IMR-90 (cell line): ENCODE measurements around the gene DCANP1. TPM values are rescaled to one million over a fixed set of nuclear protein-coding genes. Genes with fewer than 3 reads are reported as not detected.

Source experiments
- ATAC-seq: fragments of 200-7000 bp; cut with Tn5 transposase; 2 replicates; pipeline ENCODE4 v1.9.1; 2020; ENCODE audit warnings: low read depth, mild to moderate bottlenecking, moderate library complexity
- BruUV-seq: library from RNA; stranded (reverse); fragments of 400-500 nt; replicated peaks from 2 replicates; lab custom pipeline; 2021; lab: Mats Ljungman, UMichigan
- CTCF ChIA-PET: fragments of 300-600 bp; formaldehyde crosslinking; extraction: SDS; loops from one replicate; lab custom pipeline; 2021; ENCODE audit warnings: antibody characterized with exemption; lab: Yijun Ruan, JAX
- POLR2A ChIA-PET: fragments of 300-600 bp; sonication (Branson Sonifier 250); formaldehyde crosslinking; loops from one replicate; lab custom pipeline; 2022; ENCODE audit warnings: antibody characterized with exemption; ENCODE audit not compliant: unreplicated experiment; lab: Charles Lee
- DNase-seq: peaks from one replicate; pipeline ENCODE4 v3.0.0; 2013
- H2AFZ ChIP-seq: replicated peaks from 2 replicates; pipeline ENCODE3; 2013; ENCODE audit warnings: low read length, mild to moderate bottlenecking; ENCODE audit not compliant: poor library complexity
- H2AK5ac ChIP-seq: 2 replicates; pipeline ENCODE4 v1.6.1; 2013; ENCODE audit warnings: low read depth, low read length, inconsistent platforms
- H2AK9ac ChIP-seq: replicated peaks from 2 replicates; pipeline ENCODE3; 2013; ENCODE audit warnings: mild to moderate bottlenecking, low read depth, low read length, moderate library complexity; ENCODE audit not compliant: poor library complexity
- H2BK120ac ChIP-seq: 2 replicates; pipeline ENCODE4 v1.6.1; 2013; ENCODE audit warnings: low read depth, low read length, inconsistent platforms
- H2BK15ac ChIP-seq: 3 replicates; pipeline ENCODE4 v1.6.1; 2013; ENCODE audit warnings: low read depth, low read length, inconsistent platforms
- H2BK20ac ChIP-seq: 2 replicates; pipeline ENCODE4 v1.6.1; 2013; ENCODE audit warnings: low read depth, mild to moderate bottlenecking, inconsistent platforms, low read length, moderate library complexity
- H2BK5ac ChIP-seq: 2 replicates; pipeline ENCODE4 v1.6.1; 2013; ENCODE audit warnings: mild to moderate bottlenecking, low read depth, low read length, inconsistent platforms; ENCODE audit not compliant: poor library complexity, severe bottlenecking
- H3K14ac ChIP-seq: replicated peaks from 2 replicates; pipeline ENCODE4 v1.6.1; 2013; ENCODE audit warnings: low read depth, low read length, inconsistent platforms
- H3K18ac ChIP-seq: 2 replicates; pipeline ENCODE4 v1.6.1; 2013; ENCODE audit warnings: low read depth, low read length, control low read depth
- H3K23ac ChIP-seq: 2 replicates; pipeline ENCODE4 v1.6.1; 2013; ENCODE audit warnings: low read depth, low read length, inconsistent platforms
- H3K27ac ChIP-seq: 2 replicates; pipeline ENCODE4 v1.5.1; 2013; ENCODE audit warnings: mild to moderate bottlenecking, control low read depth, low read length; ENCODE audit not compliant: insufficient read depth
- H3K27me3 ChIP-seq: 2 replicates; pipeline ENCODE4 v1.6.1; 2013; ENCODE audit warnings: low read length; ENCODE audit not compliant: control insufficient read depth, insufficient read depth
- H3K36me3 ChIP-seq: 2 replicates; pipeline ENCODE4 v1.6.1; 2013; ENCODE audit warnings: low read length, mixed read lengths; ENCODE audit not compliant: control insufficient read depth, insufficient read depth
- H3K4ac ChIP-seq: 2 replicates; pipeline ENCODE4 v1.6.1; 2013; ENCODE audit warnings: low read depth, low read length, inconsistent platforms
- H3K4me1 ChIP-seq: 2 replicates; pipeline ENCODE4 v1.6.1; 2013; ENCODE audit warnings: low read length, mixed read lengths; ENCODE audit not compliant: control insufficient read depth, insufficient read depth
- H3K4me2 ChIP-seq: 2 replicates; pipeline ENCODE4 v1.6.1; 2013; ENCODE audit warnings: low read depth, mild to moderate bottlenecking, control low read depth, low read length, moderate library complexity
- H3K4me3 ChIP-seq: 2 replicates; pipeline ENCODE4 v1.5.1; 2013; ENCODE audit warnings: low read depth, mild to moderate bottlenecking, control low read depth, low read length, moderate library complexity; ENCODE audit not compliant: insufficient read depth
- H3K56ac ChIP-seq: 2 replicates; pipeline ENCODE4 v1.6.1; 2013; ENCODE audit warnings: low read length, inconsistent platforms; ENCODE audit not compliant: insufficient read depth; ENCODE audit errors: extremely low read depth
- H3K79me1 ChIP-seq, 2 experiments: 2 replicates each; pipeline ENCODE4 v1.6.1; 2013; ENCODE audit warnings: low read length in 2 of 2, inconsistent platforms in 1 of 2, low read depth in 1 of 2
- H3K9ac ChIP-seq: 2 replicates; pipeline ENCODE4 v1.6.1; 2013; ENCODE audit warnings: low read depth, low read length, control low read depth
- H3K9me1 ChIP-seq: 2 replicates; pipeline ENCODE4 v1.6.1; 2013; ENCODE audit warnings: low read length, inconsistent platforms; ENCODE audit not compliant: insufficient read depth
- H3K9me3 ChIP-seq: 2 replicates; pipeline ENCODE4 v1.6.1; 2013; ENCODE audit warnings: low read length; ENCODE audit not compliant: control insufficient read depth, insufficient read depth
- H4K20me1 ChIP-seq: 2 replicates; pipeline ENCODE4 v1.6.1; 2013; ENCODE audit warnings: low read length, inconsistent platforms; ENCODE audit not compliant: insufficient read depth
- H4K5ac ChIP-seq: 2 replicates; pipeline ENCODE4 v1.6.1; 2013; ENCODE audit warnings: mild to moderate bottlenecking, low read depth, low read length, control low read depth
- H4K8ac ChIP-seq, 2 experiments: 2 replicates each; pipeline ENCODE4 v1.6.1; 2013; ENCODE audit warnings: low read depth in 2 of 2, low read length in 2 of 2, control low read depth in 1 of 2, inconsistent platforms in 1 of 2
- H4K91ac ChIP-seq: 2 replicates; pipeline ENCODE4 v1.6.1; 2013; ENCODE audit warnings: low read depth, low read length, inconsistent platforms; ENCODE audit not compliant: insufficient read depth
- FOS ChIP-seq: fragments of 150-350 bp; IDR thresholded peaks from 2 replicates; pipeline ENCODE4 v1.6.1; 2016; ENCODE audit warnings: low read depth, low read length
- SMC3 ChIP-seq: fragments of 150-350 bp; IDR thresholded peaks from 2 replicates; pipeline ENCODE4 v1.6.1; 2016; ENCODE audit warnings: low read depth, mild to moderate bottlenecking, antibody characterized with exemption, low read length, moderate library complexity
- WGBS, 2 experiments: methylation state at CpG; one replicate each; pipeline versions ENCODE4 v1.1.5 to v1.1.7; 2013; ENCODE audit warnings: missing lambda C conversion rate in 2 of 2; ENCODE audit not compliant: insufficient read length in 1 of 2; ENCODE audit errors: extremely low coverage in 2 of 2; 5-methylcytosine and 5-hydroxymethylcytosine counted together
- dilution Hi-C: fragments of 300-500 bp; cut with HindIII; formaldehyde crosslinking; loops from one replicate; pipeline ENCODE4 v1.14.3; 2018; ENCODE audit warnings: low sequenced_read_pairs; ENCODE audit not compliant: unreplicated experiment
- in situ Hi-C: fragments of 300-500 bp; cut with MboI; formaldehyde crosslinking; loops from 3 replicates; pipeline ENCODE4 v1.14.3; 2019; ENCODE audit warnings: low sequenced_read_pairs, inconsistent platforms, mixed read lengths
- intact Hi-C: fragments of 100-400 bp; cut with micrococcal nuclease; formaldehyde crosslinking; loops from 2 replicates; pipeline ENCODE4 v1.10.0; 2022
- polyA plus RNA-seq, 3 experiments: library from polyadenylated mRNA; depleted of rRNA; stranded (reverse); fragments of >200 nt; gene quantifications; 2 replicates each; pipeline ENCODE4 v1.2.3, GENCODE V29; 2012; ENCODE audit warnings: low replicate concordance in 1 of 3
- total RNA-seq: library from RNA; depleted of rRNA; stranded (reverse); fragments of >200 nt; gene quantifications from 2 replicates; pipeline ENCODE4 v1.2.3, GENCODE V29; 2012

The DCANP1 gene
- total and polyA plus RNA-seq, 2 of the 4 experiments (the other 2 are of a cell fraction): not detected

DNA sequence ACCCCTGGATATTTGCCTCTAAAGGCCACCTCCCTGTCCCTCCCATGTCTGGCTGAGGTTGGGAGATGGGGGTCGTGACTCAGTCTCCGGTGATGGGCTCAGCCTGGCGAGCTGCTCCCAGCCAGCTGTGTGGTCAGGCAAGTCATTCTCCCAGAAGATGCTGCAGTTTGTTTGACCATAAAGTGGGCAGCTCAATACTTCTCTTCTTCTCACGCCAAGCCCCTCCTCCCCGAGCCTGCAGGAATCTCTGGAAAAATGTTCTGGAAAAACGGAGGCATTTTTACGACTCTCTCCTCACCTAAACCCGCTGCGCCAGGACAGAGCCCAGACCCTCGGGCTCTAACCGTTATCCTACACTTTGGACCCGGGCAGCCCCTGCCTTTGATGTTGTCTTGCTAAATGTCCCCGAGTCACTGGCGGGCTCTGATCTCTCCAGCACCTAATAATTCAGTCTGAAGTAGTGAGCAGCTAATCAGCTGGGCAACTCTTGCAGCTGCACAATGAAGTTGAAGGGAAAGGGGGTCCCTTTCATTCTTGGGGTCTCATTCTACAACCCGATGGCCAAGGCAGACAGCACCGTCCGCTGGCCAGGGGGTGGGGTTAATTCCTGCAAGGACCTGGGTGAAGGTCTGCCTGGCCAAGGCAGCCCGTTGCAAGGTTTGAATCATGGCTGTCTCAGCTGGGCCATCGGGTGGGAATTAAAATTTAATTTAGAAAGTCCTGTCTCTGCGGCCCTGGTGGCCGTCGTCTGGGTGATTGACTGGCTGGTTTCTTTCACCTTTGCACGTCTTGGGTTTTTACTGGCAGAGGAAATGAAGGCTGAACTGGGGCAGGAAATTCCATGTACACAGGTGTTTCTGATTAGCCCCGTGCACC is 12.3 kb downstream of the DCANP1 start:
- in situ Hi-C loops: no loop called here
- no peak overlapping the region for H2BK15ac ChIP-seq
- no peaks in the 10 kb centered on the region for H3K36me3 ChIP-seq
- H3K79me1 ChIP-seq: no peaks in the 10 kb centered on the region
- DNase-seq: peak; percentile 72
- H2AK5ac ChIP-seq: peak overlapping the region; percentile 89; the same call in 1 of the 2 replicates
- dilution Hi-C loops: no loop called here
- CTCF ChIA-PET: interaction anchor here (0.9 to 1.2 kb wide), 2 partner anchors 12 to 126 kb away, joined by 3 to 4 read pairs; no protein-coding TSS in a partner anchor
- no peak for TF ChIP-seq SMC3
- 0 out of 2 replicates have a peak, but pooled peaks have one; percentile 18 for TF ChIP-seq FOS
- H2BK5ac ChIP-seq: peak overlapping the region; percentile 42
- no peak overlapping the region for H4K5ac ChIP-seq
- peak overlapping the region; percentile 81; the same call in 1 of the 2 replicates for H2BK20ac ChIP-seq
- peak overlapping the region; percentile 54 to 73; a peak in 2 of 4 replicates for H4K8ac ChIP-seq
- no peaks in the 10 kb centered on the region for H3K27me3 ChIP-seq
- H2AFZ ChIP-seq: peak overlapping the region; percentile 91
- peak overlapping the region; percentile 62 for H3K4ac ChIP-seq
- POLR2A ChIA-PET: interaction anchor here (0.6 to 0.7 kb wide), 2 partner anchors 35 to 80 kb away, joined by 3 read pairs; no protein-coding TSS in a partner anchor
- H3K14ac ChIP-seq: peak overlapping the region; percentile 60
- no peak overlapping the region for H3K27ac ChIP-seq
- intact Hi-C loops: loop anchor here (10.0 kb wide), 1 partner anchor 230 kb away; no protein-coding TSS in a partner anchor
- peak overlapping the region; percentile 66; the same call in 1 of the 2 replicates for H4K91ac ChIP-seq
- 0 out of 2 replicates have a peak, but pooled peaks cover 3% of the 10 kb centered on the region for H4K20me1 ChIP-seq
- H3K9me3 ChIP-seq: no peaks in the 10 kb centered on the region
- H3K9ac ChIP-seq: no peak overlapping the region
- H2BK120ac ChIP-seq: peak overlapping the region; percentile 77
- peak overlapping the region; percentile 7; the same call in 1 of the 2 replicates for H3K4me2 ChIP-seq
- 0% methylated on average over 3 of the region's 24 CpGs; no CpG with 5 or more reads in 1 of the 2 experiments for WGBS, 2 experiments
- H2AK9ac ChIP-seq: peak overlapping the region; percentile 81
- BruUV-seq: no TSS peak
- peaks cover 24% of the 10 kb centered on the region for H3K4me1 ChIP-seq
- peak overlapping the region; percentile 37; the same call in 1 of the 2 replicates for H3K23ac ChIP-seq
- H3K9me1 ChIP-seq: peaks cover 17% of the 10 kb centered on the region
- 0 out of 2 replicates have a peak overlapping the region, but pooled peaks have one; percentile 31 for H3K18ac ChIP-seq
- no peak overlapping the region for H3K4me3 ChIP-seq
- peak; percentile 24 for ATAC-seq
- no peak overlapping the region for H3K56ac ChIP-seq
